Measurements from ENCODE around the gene OBSCN.

DNA sequence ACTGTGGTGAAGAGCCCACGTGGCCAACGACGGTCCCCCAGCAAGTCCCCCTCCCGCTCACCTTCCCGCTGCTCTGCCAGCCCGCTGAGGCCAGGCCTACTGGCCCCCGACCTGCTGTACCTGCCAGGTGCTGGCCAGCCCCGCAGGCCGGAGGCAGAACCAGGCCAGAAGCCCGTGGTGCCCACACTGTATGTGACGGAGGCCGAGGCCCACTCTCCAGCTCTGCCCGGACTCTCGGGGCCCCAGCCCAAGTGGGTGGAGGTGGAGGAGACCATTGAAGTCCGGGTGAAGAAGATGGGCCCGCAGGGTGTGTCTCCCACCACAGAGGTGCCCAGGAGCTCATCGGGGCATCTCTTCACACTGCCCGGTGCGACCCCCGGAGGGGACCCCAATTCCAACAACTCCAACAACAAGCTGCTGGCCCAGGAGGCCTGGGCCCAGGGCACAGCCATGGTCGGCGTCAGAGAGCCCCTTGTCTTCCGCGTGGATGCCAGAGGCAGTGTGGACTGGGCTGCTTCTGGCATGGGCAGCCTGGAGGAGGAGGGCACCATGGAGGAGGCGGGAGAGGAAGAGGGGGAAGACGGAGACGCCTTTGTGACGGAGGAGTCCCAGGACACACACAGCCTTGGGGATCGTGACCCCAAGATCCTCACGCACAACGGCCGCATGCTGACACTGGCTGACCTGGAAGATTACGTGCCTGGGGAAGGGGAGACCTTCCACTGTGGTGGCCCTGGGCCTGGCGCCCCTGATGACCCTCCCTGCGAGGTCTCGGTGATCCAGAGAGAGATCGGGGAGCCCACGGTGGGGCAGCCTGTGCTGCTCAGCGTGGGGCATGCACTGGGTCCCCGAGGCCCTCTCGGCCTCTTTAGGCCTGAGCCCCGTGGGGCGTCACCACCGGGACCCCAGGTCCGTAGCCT is 152.0 kb downstream of the OBSCN start:
- TF ChIP-seq, protein P1, sequence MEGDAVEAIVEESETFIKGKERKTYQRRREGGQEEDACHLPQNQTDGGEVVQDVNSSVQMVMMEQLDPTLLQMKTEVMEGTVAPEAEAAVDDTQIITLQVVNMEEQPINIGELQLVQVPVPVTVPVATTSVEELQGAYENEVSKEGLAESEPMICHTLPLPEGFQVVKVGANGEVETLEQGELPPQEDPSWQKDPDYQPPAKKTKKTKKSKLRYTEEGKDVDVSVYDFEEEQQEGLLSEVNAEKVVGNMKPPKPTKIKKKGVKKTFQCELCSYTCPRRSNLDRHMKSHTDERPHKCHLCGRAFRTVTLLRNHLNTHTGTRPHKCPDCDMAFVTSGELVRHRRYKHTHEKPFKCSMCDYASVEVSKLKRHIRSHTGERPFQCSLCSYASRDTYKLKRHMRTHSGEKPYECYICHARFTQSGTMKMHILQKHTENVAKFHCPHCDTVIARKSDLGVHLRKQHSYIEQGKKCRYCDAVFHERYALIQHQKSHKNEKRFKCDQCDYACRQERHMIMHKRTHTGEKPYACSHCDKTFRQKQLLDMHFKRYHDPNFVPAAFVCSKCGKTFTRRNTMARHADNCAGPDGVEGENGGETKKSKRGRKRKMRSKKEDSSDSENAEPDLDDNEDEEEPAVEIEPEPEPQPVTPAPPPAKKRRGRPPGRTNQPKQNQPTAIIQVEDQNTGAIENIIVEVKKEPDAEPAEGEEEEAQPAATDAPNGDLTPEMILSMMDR (conservative IDR thresholded peaks at IDR 0.05; ENCODE audit: low read length), result no peak
- TF ChIP-seq EZH2phosphoT487 (IDR thresholded peaks at IDR 0.05; ENCODE audit: borderline replicate concordance, low read depth, low read length), result no peak

Measured in OCI-LY7 (cell line).